Muscle layer of duodenum (tissue), 2 donors: ENCODE results near the gene NMRK1.

Source experiments
- H3K27ac ChIP-seq: one replicate; pipeline ENCODE4 v1.7.0; 2013; ENCODE audit warnings: mild to moderate bottlenecking, low read length
- H3K27me3 ChIP-seq: one replicate; pipeline ENCODE4 v1.7.0; 2013; ENCODE audit warnings: low read depth, mild to moderate bottlenecking, control low read depth, low read length
- H3K36me3 ChIP-seq, 2 donors: one replicate each; pipeline ENCODE4 v1.7.0; 2013; ENCODE audit warnings: low read length in 2 of 2, control low read depth in 1 of 2, mild to moderate bottlenecking in 1 of 2; ENCODE audit not compliant: insufficient read depth in 2 of 2, control insufficient read depth in 1 of 2
- H3K4me1 ChIP-seq, 2 donors: one replicate each; pipeline ENCODE4 v1.7.0; 2013; ENCODE audit warnings: low read length in 2 of 2, mild to moderate bottlenecking in 2 of 2, control low read depth in 1 of 2, moderate library complexity in 1 of 2; ENCODE audit not compliant: insufficient read depth in 2 of 2, control insufficient read depth in 1 of 2
- H3K4me3 ChIP-seq, 2 donors: one replicate each; pipeline ENCODE4 v1.7.0; 2013; ENCODE audit warnings: low read length in 2 of 2, low read depth in 1 of 2, mild to moderate bottlenecking in 1 of 2
- H3K9me3 ChIP-seq, 2 donors: one replicate each; pipeline ENCODE4 v1.7.0; 2013; ENCODE audit warnings: low read length in 2 of 2, control low read depth in 1 of 2, mild to moderate bottlenecking in 1 of 2; ENCODE audit not compliant: control insufficient read depth in 1 of 2
- donor health status: healthy.

The NMRK1 gene

GRCh38 chr9:75117564-75117963 lies 29.6 kb upstream of the NMRK1 start:
- Histone ChIP-seq H3K9me3 (no peaks in the 10 kb centered on the region), H3K4me1 (peaks cover 0 to 5% of the 10 kb centered on the region in 2 donors), H3K27me3 (no peaks in the 10 kb centered on the region), H3K36me3 (peaks cover 13 to 22% of the 10 kb centered on the region in 2 donors), H3K27ac (no peak overlapping the region), H3K4me3 (no peak overlapping the region)

- Histone ChIP-seq H3K9me3 (no peaks in the 10 kb centered on the region), H3K4me3 (no peak overlapping the region), H3K4me1 (peaks cover 0 to 6% of the 10 kb centered on the region in 2 donors), H3K36me3 (peaks cover 8 to 14% of the 10 kb centered on the region in 2 donors), H3K27ac (no peak overlapping the region), H3K27me3 (no peaks in the 10 kb centered on the region)
Measured at GRCh38 chr9:75116306-75116705, 28.4 kb upstream of the NMRK1 start.

GRCh38 chr9:75112789-75113188 lies 24.8 kb upstream of the NMRK1 start:
- no peaks in the 10 kb centered on the region for H3K9me3 ChIP-seq
- H3K27ac ChIP-seq = no peak overlapping the region
- H3K27me3 ChIP-seq = no peaks in the 10 kb centered on the region
- peaks cover 0 to 6% of the 10 kb centered on the region in 2 donors for H3K4me1 ChIP-seq
- no peak overlapping the region for H3K4me3 ChIP-seq
- peaks cover 0 to 3% of the 10 kb centered on the region in 2 donors for H3K36me3 ChIP-seq

- H3K9me3 ChIP-seq = no peaks in the 10 kb centered on the region
- no peaks in the 10 kb centered on the region for H3K27me3 ChIP-seq
- H3K4me3 ChIP-seq = no peak overlapping the region
- H3K36me3 ChIP-seq = no peaks in the 10 kb centered on the region
- peaks cover 0 to 6% of the 10 kb centered on the region in 2 donors for H3K4me1 ChIP-seq
- H3K27ac ChIP-seq = no peak overlapping the region
Measured at GRCh38 chr9:75111019-75111622, 23.2 kb upstream of the NMRK1 start.

- Histone ChIP-seq H3K9me3 (no peaks in the 10 kb centered on the region), H3K27ac (no peak overlapping the region), H3K4me1 (peaks cover 0 to 6% of the 10 kb centered on the region in 2 donors), H3K27me3 (no peaks in the 10 kb centered on the region), H3K36me3 (no peaks in the 10 kb centered on the region), H3K4me3 (no peak overlapping the region)
Measured at GRCh38 chr9:75109210-75109839, 21.4 kb upstream of the NMRK1 start.

GRCh38 chr9:75108571-75108970 lies 20.6 kb upstream of the NMRK1 start:
- no peaks in the 10 kb centered on the region for H3K9me3 ChIP-seq
- H3K27me3 ChIP-seq = no peaks in the 10 kb centered on the region
- H3K36me3 ChIP-seq = no peaks in the 10 kb centered on the region
- peak overlapping the region; percentile 39 for H3K27ac ChIP-seq
- peaks cover 0 to 6% of the 10 kb centered on the region in 2 donors for H3K4me1 ChIP-seq
- H3K4me3 ChIP-seq = no peak overlapping the region

GRCh38 chr9:75106857-75107256 lies 18.9 kb upstream of the NMRK1 start:
- Histone ChIP-seq H3K9me3 (no peaks in the 10 kb centered on the region), H3K36me3 (no peaks in the 10 kb centered on the region), H3K27me3 (no peaks in the 10 kb centered on the region), H3K4me1 (no peaks in the 10 kb centered on the region), H3K4me3 (no peak overlapping the region), H3K27ac (no peak overlapping the region)

GRCh38 chr9:75105841-75106240 lies 17.9 kb upstream of the NMRK1 start:
- no peak overlapping the region for H3K27ac ChIP-seq
- no peaks in the 10 kb centered on the region for H3K27me3 ChIP-seq
- no peak overlapping the region for H3K4me3 ChIP-seq
- no peaks in the 10 kb centered on the region for H3K36me3 ChIP-seq
- H3K9me3 ChIP-seq = no peaks in the 10 kb centered on the region
- H3K4me1 ChIP-seq = peaks cover 0 to 3% of the 10 kb centered on the region in 2 donors

GRCh38 chr9:75105019-75105540 lies 17.1 kb upstream of the NMRK1 start:
- H3K27ac ChIP-seq = no peak overlapping the region

GRCh38 chr9:75104607-75105006 lies 16.7 kb upstream of the NMRK1 start:
- Histone ChIP-seq H3K36me3 (no peaks in the 10 kb centered on the region), H3K27ac (no peak overlapping the region), H3K27me3 (no peaks in the 10 kb centered on the region), H3K4me1 (peaks cover 0 to 3% of the 10 kb centered on the region in 2 donors), H3K9me3 (no peaks in the 10 kb centered on the region), H3K4me3 (no peak overlapping the region)

More at GRCh38 chr9:75105019-75105540, 17.1 kb upstream of the NMRK1 start:
- H3K4me3 ChIP-seq = no peak overlapping the region
- no peaks in the 10 kb centered on the region for H3K9me3 ChIP-seq
- H3K27me3 ChIP-seq = no peaks in the 10 kb centered on the region
- H3K36me3 ChIP-seq = no peaks in the 10 kb centered on the region
- H3K4me1 ChIP-seq = peaks cover 0 to 3% of the 10 kb centered on the region in 2 donors

- Histone ChIP-seq H3K4me1 (peaks cover 0 to 3% of the 10 kb centered on the region in 2 donors), H3K27ac (no peak overlapping the region), H3K36me3 (no peaks in the 10 kb centered on the region), H3K27me3 (no peaks in the 10 kb centered on the region), H3K4me3 (no peak overlapping the region), H3K9me3 (no peaks in the 10 kb centered on the region)
Measured at GRCh38 chr9:75102177-75102790, 14.3 kb upstream of the NMRK1 start.
